Mammary epithelial cell (primary cell): ENCODE measurements around the gene DPF3.

ENCODE experiments used
- CTCF ChIP-seq, 2 donors: IDR thresholded peaks in 1 of 2; conservative IDR thresholded peaks in 1 of 2; 2 replicates each; pipeline ENCODE4 v1.5.1; 2011 to 2012; ENCODE audit warnings: inconsistent platforms in 2 of 2, low read length in 2 of 2, mild to moderate bottlenecking in 2 of 2, control low read depth in 1 of 2, low read depth in 1 of 2; ENCODE audit not compliant: insufficient read depth in 1 of 2; ENCODE audit errors: extremely low read depth in 1 of 2
- EZH2 ChIP-seq: IDR thresholded peaks from 2 replicates; pipeline ENCODE4 v1.6.1; 2012; ENCODE audit warnings: low read length, inconsistent platforms, borderline replicate concordance

GRCh38 chr14:72651081-72651480 is 242.8 kb downstream of the DPF3 start:
- TF ChIP-seq EZH2 (no peak), CTCF (conservative IDR thresholded peaks at IDR 0.05 in 1 of 2, IDR thresholded peaks at IDR 0.05 in 1 of 2; ENCODE audit: extremely low read depth in 1 of 2, insufficient read depth in 1 of 2, low read depth in 1 of 2, low read length in 2 of 2) (no peak)
